GM19043 (cell line): ENCODE measurements around the gene LAMA4.

ENCODE experiments used
- ATAC-seq: cut with Tn5 transposase; IDR thresholded peaks from one replicate; pipeline ENCODE4 v1.9.1; 2021; ENCODE audit warnings: low read depth; ENCODE audit not compliant: unreplicated experiment

LAMA4 gene

DNA sequence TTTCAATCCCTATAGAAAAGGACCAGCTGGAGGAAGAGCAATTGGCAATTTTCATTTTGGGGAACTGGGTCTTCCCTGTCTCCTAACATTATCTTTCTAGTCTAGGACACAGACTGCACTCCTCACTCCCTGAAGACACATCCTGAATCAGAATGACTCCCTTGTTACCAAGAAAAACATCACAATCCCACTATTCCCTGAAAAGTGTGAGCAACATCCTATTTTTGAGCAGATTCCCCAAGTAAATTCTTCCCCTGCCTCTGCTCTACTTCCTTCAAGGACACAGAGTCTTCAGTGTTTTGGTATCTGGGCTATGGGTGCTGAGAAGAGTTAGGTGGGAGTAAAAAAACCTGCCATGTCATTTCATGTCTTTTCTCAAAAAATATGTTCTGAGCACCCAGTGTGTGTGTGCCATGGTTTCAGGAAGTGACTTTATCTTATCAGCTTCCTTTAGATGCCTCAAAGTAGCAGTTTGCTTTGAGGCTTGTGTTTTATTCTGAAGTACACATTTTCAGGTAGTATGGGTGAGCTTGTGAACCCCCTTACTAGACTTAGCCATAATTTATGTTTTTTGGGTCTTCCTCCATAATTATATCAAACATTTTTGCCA lies 12.4 kb downstream of the LAMA4 start:
- ATAC-seq: no peak

DNA sequence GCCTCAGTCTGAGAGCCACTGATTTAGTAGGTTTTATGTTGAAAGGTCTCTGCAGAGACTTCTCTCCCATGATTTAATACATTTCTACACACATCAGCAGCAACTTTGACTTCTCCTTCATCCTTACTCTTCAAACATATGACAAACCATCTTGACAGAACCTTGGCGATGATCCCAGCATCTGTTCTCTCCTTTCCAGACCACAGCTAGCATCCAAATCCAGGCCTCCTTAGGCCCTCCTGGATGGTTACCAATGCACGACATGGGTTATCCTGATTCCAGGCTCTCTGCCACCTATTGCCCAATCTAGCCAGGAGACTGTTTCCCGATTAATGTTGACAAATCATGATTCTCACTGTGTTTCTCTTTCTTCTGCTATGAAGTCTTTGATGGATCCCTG lies 16.8 kb downstream of the LAMA4 start:
- no peak for ATAC-seq

DNA sequence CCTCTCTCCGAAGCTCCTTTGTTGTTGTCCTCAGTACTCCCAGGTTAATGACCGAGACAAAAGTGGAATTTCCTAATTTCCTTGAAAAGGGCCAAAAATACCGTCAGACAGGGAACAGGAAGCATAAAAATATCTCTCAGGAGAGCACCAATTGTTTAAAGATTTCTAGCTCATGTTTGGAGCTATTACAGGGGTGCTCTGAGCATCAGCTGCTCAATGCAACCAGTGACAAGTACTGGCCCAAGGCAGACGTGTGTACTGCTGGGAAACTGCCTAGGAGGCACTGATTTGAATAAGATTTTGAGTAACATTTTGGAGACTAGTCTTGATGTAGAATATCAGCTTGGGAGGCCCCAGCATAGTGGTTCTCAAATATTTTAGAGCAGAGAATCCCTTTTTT lies 17.3 kb downstream of the LAMA4 start:
- ATAC-seq: no peak

DNA sequence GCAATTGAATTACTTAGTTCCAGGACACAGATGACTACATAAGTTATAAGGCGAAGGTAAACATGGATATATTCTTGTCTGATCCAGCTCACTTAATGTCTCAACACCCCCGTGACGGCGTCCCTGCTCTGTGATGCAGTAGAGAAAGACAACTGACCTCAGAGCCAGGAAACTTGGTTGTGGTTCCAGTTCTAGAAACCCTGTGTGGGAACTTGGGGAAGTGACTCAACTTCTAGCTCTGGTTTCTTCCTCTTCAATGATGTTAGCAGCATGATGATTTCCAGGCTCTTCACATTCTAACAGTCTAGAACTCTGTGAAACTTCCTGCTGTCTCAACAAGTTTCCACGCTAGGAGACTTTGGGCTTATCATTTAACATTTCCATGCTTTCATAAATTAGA lies 18.4 kb downstream of the LAMA4 start:
- no peak for ATAC-seq

DNA sequence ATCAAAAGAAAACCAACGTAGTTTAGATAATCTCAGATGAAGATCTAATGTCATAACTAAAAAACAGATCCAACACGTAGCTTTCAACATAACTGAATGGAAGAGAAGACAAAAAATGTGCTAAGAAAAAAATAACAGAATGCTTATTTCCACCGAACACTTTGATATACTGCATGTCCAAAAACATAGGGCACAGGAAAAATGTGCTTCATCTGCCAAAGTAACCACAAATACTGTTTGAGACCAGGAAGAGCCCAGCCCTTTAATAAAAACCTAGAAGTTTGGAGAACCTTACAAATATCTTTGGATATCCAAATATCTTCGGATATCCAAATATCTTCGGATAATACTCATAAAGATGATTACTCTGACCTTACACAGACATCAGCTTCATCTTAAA lies 19.8 kb downstream of the LAMA4 start:
- ATAC-seq: no peak

DNA sequence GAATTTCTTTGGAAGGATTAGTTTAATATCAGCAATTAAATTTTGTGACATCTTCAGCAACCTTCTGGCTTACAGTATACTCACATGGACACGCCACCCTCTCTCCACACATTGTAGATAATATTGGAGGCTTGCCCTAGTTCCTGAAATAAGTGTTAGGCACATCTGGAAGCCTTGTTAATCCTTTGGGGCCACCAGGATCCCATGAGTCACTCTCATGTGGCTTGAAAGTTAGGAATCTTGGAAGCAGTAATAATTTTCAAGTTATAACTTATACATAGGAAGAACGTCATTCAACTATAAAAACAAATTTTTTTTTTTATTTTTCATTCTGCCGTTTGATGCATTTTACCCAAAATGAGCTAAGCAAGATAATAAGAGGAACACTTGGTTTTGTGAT lies 20.5 kb downstream of the LAMA4 start:
- no peak for ATAC-seq

DNA sequence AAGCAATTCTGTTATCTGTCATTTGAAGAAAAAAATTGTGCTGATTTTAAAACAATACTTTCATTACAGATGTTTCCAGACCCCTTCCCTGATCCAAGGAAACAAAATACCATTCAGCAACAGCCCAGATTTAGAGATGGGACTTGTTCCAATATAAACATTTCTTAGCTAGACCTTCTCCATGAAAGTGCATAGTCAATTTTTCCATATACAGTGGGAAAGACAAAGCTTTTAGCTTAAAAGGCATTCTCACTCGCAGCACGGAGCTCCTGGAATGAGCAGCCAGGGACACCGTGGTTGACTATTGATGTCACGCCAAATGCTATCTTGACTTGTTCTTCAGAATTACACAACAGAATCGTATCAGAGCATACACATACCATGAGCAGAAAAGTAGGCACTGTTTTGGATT lies 21.5 kb downstream of the LAMA4 start:
- no peak for ATAC-seq

DNA sequence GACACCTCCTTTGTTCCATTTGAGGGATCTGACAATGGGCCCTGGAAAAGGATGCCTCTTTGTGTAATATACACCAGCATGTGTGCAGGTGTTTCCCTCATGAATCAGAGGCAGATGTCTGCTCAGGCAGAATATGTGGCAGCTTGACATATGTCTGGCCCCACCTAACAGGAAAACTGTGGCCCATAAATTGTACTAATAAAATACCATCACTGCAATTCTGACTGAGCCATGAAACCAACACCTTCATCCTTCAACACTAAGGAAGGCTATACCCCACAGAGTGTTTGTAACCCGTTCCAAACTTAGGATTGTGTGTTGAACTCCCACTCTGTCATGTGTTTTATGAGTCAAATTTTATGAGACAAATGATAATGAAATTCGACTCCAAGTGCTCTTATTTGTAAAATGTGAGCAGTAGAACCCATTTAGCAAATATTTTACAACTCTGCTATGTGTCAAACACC lies 22.7 kb downstream of the LAMA4 start:
- no peak for ATAC-seq

DNA sequence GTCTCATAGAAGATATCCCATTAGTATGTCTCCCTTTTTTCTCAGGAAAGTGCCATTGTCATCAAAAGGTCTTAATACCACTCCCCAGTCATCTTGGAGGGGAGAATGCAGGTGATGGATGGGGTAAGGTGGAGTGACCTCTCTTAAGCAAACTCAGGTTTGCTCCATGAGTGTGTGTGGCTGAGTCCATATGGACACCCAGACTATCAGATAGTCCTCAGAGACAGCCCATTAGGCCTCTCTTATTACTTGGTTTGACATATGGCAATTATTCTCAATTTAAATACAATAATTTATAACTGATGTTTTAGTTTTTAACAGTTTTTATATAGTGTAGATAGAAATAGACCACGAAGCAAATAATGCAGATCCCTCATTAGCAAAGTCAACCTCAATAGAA lies 23.2 kb downstream of the LAMA4 start:
- ATAC-seq: no peak

DNA sequence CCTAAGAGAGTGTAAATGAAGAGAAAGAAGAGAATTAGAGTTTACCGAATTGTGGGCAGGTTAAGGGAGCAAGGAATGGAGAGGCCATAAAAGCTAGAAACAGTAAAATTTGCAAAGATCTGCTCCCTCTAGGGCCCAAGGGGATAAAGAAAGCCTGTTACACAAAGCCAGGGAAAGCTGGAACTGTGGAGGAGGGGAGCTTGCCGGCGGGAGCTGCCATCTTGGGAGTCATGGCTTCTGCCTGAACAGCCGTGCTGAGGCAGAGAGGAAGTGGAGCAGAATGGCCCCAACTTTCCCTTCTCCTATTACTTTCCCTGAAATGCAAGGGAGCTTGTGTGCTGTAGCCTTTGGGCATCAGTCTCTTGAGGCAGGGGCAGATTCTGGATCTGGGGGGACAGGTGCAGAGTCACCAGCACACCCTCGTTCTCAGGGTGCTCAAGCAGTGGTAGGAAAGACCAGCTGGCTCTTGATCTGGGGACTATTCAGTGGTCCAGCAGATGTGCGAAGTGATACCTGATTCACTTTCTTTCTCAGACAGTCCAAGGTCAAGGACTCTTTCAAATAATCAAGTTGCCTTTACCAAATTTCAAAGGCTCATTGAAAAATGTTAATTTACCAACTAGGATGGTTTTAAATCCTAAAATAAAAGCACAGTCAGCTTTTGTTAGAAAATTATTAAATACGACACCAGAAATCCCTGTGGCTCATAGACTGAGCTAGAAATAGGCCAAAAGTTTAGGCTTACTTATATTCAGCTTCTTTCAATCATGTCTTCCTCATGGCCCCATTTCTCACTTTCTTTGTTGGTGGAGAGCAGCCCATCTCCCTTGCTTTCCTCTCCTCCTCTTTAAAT lies 25.7 kb downstream of the LAMA4 start:
- no peak for ATAC-seq

DNA sequence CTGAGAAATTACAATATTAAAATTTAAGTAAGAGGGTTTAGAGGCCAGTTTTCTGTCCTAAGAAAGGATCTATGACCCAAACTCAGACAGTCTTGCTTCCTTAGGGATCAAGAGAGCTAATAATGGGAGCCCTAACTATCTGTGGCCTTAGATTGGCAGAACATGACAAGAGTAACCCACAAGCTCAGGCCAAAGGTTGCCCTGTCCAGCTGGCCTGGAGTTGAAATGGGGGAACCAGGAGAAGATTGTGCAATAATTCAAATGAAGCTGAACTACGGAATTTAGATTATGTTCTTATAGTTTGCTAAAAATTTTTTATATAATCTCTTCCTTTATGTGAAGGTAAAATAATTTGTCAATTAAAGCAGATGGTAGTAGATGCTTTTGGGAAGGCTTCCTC lies 26.4 kb downstream of the LAMA4 start:
- no peak for ATAC-seq

DNA sequence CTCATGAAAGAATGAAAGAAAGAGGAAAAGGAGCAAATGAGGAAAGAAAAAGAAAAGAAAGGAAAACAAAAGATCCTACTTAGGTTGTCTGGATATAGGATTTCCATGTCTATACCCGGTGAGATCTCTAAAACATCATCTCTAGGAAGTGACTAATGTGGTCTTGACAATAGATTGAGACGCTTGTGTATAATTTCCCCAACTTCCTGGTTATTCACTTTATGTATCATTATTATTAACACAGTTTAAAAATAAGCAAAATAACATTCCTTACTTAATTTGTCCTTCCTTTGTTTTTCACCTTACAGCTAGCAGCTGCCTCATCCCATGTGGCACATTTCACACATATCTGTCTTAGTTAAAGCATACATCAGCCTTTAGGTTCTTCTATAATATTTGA lies 27.0 kb downstream of the LAMA4 start:
- no peak for ATAC-seq

DNA sequence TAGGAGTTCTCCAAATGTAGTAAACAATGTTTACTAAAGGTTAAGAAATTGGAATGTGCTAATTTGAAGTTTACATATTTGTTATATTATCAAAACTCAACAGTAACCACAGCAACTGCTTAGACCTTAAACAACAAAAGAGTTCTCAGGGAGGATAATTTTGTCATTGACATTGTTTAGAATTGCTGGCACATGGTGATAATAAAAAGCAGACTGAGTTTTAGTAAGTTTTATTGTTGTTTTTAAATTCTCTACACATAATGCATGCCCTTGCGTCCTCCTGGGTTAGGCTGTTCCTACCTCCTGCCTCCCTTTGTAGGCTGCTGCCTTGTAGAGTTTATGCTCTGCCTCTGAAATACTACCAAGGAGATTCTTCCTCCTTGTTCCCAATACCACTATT lies 28.7 kb downstream of the LAMA4 start:
- no peak for ATAC-seq

DNA sequence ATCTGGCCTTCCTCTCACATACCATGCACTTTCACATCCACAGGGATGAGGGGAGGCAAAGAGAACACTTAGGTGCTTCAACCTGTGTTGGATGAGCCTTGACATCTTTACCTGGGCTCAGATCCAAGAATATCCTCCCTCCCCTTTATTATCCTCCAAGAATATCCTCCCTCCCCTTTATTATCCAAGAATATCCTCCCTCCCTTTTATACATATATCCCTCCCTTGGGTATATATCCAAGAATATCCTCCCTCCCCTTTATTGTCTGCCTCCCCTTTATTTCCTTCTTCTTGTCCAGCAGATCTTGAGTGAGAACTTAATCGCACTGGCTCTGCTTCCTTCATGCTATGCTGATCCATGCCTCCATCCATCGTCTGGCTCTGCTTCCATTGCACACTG lies 30.3 kb downstream of the LAMA4 start:
- ATAC-seq: no peak

DNA sequence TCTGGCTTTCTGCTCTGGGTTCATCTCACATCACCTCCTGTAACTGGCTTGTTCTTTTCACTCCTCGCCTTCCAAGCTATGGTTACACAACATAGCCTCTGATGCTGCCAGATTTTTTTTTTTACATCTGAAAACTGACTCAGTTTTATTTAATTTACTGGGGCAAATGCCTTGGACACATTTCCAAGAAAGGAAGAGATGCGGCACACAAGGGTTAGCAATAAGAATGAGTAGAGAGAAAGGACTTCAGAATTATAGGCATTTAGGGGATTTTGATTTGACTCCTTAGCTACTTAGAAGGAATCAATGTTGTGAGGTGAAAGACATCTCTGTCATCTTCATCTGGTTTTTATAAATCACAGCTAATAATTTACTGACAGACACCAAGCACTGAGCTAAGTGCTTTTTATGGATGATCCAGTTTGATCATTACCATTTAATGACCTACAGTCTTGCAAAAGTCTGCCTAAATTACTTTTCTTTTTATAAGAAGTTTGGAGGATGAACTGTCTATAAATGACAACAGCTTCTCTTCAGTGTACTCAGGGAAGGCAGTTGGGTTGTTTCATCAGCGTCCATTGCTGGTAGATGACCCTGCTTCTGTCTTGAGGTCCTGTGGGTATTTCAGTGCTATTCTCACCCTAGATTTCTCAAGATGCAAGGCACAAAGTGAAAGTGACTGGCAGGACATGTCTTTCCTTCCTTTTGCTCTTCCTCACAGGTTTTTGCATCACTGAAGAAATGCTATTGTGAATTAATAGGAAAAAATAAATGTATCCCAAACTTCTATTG lies 31.1 kb downstream of the LAMA4 start:
- no peak for ATAC-seq

DNA sequence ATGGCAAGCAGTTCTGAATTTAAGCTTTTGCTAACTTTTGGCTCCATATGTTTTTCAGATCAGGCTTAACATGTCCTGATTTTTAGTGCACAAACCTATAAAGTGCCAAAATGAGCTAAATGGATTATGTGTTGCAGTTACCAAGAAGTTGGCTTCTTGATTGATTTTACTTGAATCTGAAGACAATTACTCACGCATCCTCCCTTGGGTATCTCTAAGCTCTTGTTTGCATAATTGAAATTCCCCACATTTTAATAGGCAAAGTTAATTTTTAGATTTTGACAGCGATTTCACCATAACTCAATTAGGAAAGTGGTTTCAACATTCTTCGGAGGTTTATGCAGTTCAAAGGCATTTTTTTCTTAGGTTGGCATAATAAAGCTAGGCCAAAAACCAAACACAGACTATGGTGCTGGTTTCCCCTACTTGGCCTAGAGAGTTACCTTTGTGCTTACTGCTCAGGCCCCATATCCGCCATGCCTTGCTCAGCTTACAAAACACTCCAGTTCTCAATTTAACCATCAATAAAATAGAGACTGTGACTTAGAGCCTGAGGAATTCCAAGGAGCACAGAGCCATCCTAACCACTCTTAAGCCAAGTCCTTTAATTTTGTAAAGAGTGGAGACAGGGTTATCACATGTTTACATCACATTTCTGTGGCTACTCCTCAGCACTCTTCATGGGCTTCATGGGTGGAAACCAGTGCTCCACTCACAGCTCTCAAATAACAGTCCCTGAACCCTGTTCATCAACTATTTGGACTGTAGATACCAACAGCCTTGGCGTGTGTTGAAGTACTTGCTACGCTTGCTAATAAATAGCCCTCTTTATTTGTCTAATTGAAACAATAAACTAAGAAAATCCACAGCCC lies 32.1 kb downstream of the LAMA4 start:
- no peak for ATAC-seq

DNA sequence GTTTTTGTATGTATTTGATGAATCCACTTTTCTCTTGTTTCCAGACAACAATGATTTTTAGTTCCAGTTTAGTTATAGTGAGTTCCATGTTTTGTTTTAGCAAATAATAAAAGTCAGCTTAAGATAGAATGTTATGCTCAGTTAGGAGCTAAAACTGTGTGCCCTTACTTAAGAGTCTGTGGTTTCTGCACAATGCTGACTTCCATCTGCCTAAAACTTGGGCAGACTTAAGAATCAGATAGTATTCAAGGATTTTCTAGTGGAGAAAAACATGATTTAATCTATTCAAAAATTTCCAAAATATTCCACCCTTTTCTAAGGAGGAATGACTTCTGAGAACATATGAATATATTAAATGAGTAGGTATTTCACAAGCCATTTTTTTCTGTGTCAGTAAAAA lies 32.8 kb downstream of the LAMA4 start:
- ATAC-seq: no peak

DNA sequence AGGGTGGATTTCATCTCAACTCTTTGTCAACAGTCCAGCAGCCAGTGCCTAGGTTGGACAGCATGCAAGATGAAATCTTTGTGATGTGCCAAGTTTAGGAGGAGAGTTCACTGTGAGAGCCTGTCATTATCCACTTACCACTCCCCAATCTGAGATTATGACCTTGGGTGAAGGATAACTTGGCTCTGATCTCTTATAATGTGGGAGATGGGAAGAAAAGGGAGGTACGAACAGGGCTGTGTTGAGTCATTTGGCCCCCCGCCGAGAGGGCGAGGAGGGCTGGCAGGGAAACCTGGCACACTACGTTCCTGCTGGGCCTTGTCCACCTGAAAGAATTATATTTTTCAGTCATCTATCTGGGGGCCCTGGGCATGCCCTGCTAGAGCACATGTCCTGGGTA lies 35.8 kb downstream of the LAMA4 start:
- ATAC-seq: no peak

DNA sequence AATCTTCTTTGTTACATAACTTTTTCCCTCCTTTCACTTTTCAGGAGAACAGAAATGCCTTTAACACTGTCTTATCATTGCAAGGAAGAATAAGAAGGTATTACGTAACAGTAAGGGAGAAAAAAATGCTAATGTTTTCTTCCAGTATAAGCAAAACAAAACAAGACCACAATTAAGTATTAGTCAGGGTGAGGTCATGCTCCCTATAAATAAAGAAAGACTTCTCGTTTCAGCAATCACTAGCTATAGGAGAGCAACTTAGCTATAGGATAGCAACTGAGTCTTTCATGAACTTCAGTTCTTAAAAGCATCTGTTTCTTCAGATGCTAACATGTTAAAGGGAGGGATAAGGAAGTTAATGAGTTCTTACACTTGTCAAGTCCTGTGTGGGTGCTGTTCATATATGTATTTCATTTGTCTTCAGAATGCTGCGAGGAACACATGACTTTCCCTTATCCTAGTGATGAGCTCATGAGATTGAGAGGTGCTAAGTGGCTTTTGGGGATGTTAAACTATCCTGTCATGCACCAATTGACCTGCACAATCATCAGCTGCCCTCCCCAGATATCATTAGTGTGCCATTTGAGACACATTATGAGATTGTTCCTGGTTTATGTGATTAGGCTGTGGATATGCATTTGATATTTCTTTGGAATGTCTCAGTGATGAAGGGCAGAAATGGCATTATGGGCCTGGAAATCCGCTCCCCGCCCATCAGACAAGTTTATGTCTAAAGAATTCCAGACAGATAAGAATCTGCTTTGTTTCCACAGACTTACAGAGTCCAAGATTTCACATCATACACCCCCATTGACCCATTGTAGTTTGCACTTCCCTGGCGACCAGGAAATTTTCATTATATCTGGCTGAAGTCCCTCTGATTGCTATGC lies 37.5 kb downstream of the LAMA4 start:
- ATAC-seq: no peak
